Chondrocyte (in vitro differentiated cells): ENCODE measurements around the gene LDAH. TPM values are rescaled to one million over a fixed set of nuclear protein-coding genes. Genes with fewer than 3 reads are reported as not detected.
"Not testable (repeated sequence)": the region's sequence is repeated elsewhere in the genome, so short reads cannot be mapped to it uniquely, and the experiment has no call there.

ENCODE experiments used
- DNase-seq: peaks from one replicate; pipeline ENCODE4 v3.0.0; 2021; ENCODE audit warnings: mixed read lengths, low spot score
- H3K27ac Mint-ChIP-seq: one replicate; pipeline ENCODE4 v1.8.0; 2021; ENCODE audit warnings: mild to moderate bottlenecking, moderate library complexity, mixed read lengths; ENCODE audit not compliant: unreplicated experiment
- H3K27me3 Mint-ChIP-seq: 2 replicates; pipeline ENCODE4 v1.8.0; 2021; ENCODE audit warnings: low read depth, mixed read lengths
- H3K36me3 Mint-ChIP-seq: 2 replicates; pipeline ENCODE4 v1.8.0; 2021; ENCODE audit warnings: low read depth, mixed read lengths
- H3K4me1 Mint-ChIP-seq: 2 replicates; pipeline ENCODE4 v1.8.0; 2021; ENCODE audit warnings: low read depth, mild to moderate bottlenecking, mixed read lengths
- H3K4me3 Mint-ChIP-seq: one replicate; pipeline ENCODE4 v1.8.0; 2021; ENCODE audit warnings: mild to moderate bottlenecking, moderate library complexity, mixed read lengths; ENCODE audit not compliant: unreplicated experiment
- H3K9me3 Mint-ChIP-seq: 2 replicates; pipeline ENCODE4 v1.8.0; 2021; ENCODE audit warnings: low read depth, mixed read lengths
- total RNA-seq: library from RNA; stranded (reverse); gene quantifications from 3 replicates; pipeline ENCODE4 v1.2.1, GENCODE V29; 2021
- TF ChIP-seq, protein P1 (sequence below): fragments of 200-600 bp; sonication (generic); IDR thresholded peaks from 2 replicates; pipeline ENCODE4 v1.5.0; 2021; ENCODE audit warnings: antibody characterized with exemption, mild to moderate bottlenecking, moderate library complexity

LDAH gene
- total RNA-seq, 1 donor from 2014 or later = 18.1 TPM

DNA sequence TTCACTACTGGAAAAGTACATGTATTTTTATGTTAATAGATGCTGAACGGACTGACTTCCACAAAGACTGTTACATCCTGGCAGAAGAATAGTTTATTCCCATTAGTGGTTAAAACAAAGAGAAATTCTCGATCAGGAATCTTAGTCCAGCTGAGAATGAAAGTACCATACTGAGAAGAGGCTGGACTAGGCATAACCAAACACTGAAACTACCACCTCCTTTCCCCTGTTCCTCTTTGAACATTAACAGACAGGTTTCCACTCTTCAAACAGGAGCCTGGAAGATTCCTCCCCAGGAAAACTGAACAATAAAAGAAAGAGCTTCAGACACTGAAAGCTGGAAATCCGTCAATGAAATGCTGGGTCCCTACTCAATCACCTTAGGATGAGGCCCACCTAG, 25.8 kb downstream of the LDAH start:
- DNase-seq = no peak
- Mint-ChIP-seq H3K9me3 (peaks cover 13% of the 10 kb centered on the region), H3K36me3 (peaks cover 12% of the 10 kb centered on the region), H3K4me3 (no peak overlapping the region), H3K27ac (peak overlapping the region; percentile 46), H3K4me1 (peaks cover 20% of the 10 kb centered on the region), H3K27me3 (no peaks in the 10 kb centered on the region)
- TF ChIP-seq, protein P1, sequence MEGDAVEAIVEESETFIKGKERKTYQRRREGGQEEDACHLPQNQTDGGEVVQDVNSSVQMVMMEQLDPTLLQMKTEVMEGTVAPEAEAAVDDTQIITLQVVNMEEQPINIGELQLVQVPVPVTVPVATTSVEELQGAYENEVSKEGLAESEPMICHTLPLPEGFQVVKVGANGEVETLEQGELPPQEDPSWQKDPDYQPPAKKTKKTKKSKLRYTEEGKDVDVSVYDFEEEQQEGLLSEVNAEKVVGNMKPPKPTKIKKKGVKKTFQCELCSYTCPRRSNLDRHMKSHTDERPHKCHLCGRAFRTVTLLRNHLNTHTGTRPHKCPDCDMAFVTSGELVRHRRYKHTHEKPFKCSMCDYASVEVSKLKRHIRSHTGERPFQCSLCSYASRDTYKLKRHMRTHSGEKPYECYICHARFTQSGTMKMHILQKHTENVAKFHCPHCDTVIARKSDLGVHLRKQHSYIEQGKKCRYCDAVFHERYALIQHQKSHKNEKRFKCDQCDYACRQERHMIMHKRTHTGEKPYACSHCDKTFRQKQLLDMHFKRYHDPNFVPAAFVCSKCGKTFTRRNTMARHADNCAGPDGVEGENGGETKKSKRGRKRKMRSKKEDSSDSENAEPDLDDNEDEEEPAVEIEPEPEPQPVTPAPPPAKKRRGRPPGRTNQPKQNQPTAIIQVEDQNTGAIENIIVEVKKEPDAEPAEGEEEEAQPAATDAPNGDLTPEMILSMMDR = no peak

DNA sequence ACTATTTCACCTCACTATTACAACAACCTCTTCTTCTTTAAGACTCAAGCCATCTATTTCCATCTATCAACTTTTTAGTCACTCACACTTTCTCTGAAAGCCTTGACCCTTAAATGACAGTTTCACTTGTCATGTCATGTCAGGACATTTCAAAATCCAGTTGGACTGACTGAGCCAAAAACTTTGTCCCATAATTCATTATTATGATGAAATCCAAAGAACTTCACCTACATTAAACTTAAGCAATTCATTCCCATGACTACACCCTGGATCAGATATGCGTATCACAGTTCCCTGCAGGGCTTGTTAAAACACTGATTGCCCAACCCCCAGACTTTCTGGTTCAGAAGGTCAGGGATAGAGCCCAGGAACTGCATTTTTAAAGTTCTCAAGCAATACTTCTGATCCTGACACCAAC, 26.5 kb downstream of the LDAH start:
- no peak overlapping the region for H3K4me3 Mint-ChIP-seq
- TF ChIP-seq, protein P1 = no peak
- H3K27ac Mint-ChIP-seq = peak overlapping the region; percentile 46
- H3K27me3 Mint-ChIP-seq = no peaks in the 10 kb centered on the region
- peaks cover 13% of the 10 kb centered on the region for H3K9me3 Mint-ChIP-seq
- no peak for DNase-seq
- peaks cover 12% of the 10 kb centered on the region for H3K36me3 Mint-ChIP-seq
- H3K4me1 Mint-ChIP-seq = peaks cover 20% of the 10 kb centered on the region

DNA sequence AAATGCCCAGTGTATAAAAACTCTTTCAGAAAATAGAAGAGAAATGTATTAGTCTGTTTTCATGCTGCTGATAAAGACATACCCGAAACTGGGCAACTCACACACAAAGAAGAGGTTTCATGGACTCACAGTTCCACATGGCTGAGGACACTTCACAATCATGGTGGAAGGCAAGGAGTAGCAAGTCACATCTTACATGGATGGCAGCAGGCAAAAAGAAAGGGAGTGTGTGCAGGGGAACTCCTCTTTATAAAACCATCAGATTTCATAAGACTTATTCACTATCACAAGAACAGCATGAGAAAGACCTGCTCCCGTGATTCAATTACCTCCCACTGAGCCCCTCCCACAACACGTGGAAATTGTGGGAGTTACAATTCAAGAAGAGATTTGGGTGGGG, 29.0 kb downstream of the LDAH start:
- peaks cover 13% of the 10 kb centered on the region for H3K9me3 Mint-ChIP-seq
- H3K36me3 Mint-ChIP-seq = peaks cover 14% of the 10 kb centered on the region
- DNase-seq, H3K4me3 Mint-ChIP-seq, H3K27me3 Mint-ChIP-seq, H3K27ac Mint-ChIP-seq: not testable (repeated sequence)
- peaks cover 20% of the 10 kb centered on the region for H3K4me1 Mint-ChIP-seq

DNA sequence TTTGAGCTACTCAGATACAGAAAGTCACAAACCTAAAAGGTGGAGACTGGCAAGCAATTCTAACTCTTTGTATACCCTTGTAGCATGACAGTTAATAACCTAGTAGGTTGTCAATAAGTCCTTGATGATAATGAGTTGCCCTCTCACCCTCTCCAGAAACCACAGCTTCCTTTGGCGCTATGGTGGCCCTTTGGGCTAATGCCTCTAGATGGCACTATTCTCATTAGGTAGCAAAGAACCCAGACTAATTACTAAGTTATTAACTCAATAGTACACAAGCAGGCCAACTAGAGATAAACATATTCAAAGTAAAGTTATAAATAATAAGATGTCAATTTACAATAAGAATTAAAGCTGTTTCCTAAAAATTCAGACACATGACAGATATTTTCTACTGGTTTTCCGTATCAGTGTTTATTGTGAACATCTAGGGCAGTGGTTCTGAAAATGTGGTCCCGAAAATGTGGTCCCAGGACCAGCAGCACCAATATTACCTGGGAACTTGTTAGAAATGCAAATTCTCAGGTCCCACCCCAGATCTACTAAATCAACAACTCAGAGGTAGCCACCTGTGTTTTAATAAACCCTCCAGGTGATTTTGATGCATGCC, 41.1 kb downstream of the LDAH start:
- Mint-ChIP-seq H3K4me1 (no peaks in the 10 kb centered on the region), H3K36me3 (peaks cover 14% of the 10 kb centered on the region), H3K27ac (no peak overlapping the region), H3K9me3 (peaks cover 7% of the 10 kb centered on the region), H3K4me3 (no peak overlapping the region), H3K27me3 (no peaks in the 10 kb centered on the region)
- DNase-seq = no peak
- TF ChIP-seq, protein P1 = peak; percentile 83

DNA sequence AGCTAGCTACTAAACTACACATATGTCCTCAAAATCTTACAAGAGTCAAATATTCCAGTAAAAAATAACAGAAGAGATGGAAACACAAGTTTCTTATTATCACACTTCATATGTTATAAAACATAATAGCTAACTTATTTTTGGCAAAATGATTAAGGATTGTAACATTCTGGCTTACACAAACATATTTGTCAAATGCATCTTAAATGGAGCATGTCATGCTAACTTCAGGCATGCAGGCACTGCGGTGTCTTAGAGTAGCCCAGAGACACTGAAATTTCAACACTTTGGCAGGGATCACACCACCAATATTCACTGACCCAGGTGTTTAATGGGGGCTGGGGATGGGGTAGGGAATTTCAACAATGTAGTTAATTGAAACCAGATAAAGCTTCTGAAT, 51.6 kb downstream of the LDAH start:
- TF ChIP-seq, protein P1 = no peak

More for the DNA sequence above, 51.6 kb downstream of the LDAH start:
- no peaks in the 10 kb centered on the region for H3K27me3 Mint-ChIP-seq
- no peak overlapping the region for H3K4me3 Mint-ChIP-seq
- no peak for DNase-seq
- no peak overlapping the region for H3K27ac Mint-ChIP-seq
- peaks cover 13% of the 10 kb centered on the region for H3K36me3 Mint-ChIP-seq
- peaks cover 9% of the 10 kb centered on the region for H3K4me1 Mint-ChIP-seq
- H3K9me3 Mint-ChIP-seq = no peaks in the 10 kb centered on the region
